Activated B cell treated with CpG ODN at 0.5 μM for 24 hours (primary cell): ENCODE data around the gene TAGLN2. TPM values are rescaled to one million over a fixed set of nuclear protein-coding genes. Genes with fewer than 3 reads are reported as not detected.

Experiments used
- ATAC-seq: fragments of 200-7000 bp; cut with Tn5 transposase; one replicate; pipeline ENCODE4 v1.10.0; 2021; ENCODE audit warnings: low read depth, mild to moderate bottlenecking, moderate library complexity
- CTCF ChIA-PET: fragments of 350-600 bp; sonication (Branson Sonifier 250); formaldehyde crosslinking; loops from one replicate; lab custom pipeline; 2021; ENCODE audit warnings: antibody characterized with exemption; lab: Charles Lee
- POLR2A ChIA-PET: fragments of 350-600 bp; sonication (Branson Sonifier 250); formaldehyde crosslinking; loops from one replicate; lab custom pipeline; 2021; ENCODE audit warnings: antibody characterized with exemption; lab: Charles Lee
- DNase-seq: peaks from one replicate; pipeline ENCODE4 v3.0.0; 2022
- H3K27ac Mint-ChIP-seq: one replicate; pipeline ENCODE4 v1.8.0; 2020; ENCODE audit warnings: mixed read lengths
- H3K27me3 Mint-ChIP-seq: one replicate; pipeline ENCODE4 v1.8.0; 2021; ENCODE audit warnings: mixed read lengths
- H3K36me3 Mint-ChIP-seq: one replicate; pipeline ENCODE4 v1.8.0; 2021; ENCODE audit warnings: low read depth, mixed read lengths
- H3K4me1 Mint-ChIP-seq: one replicate; pipeline ENCODE4 v1.8.0; 2021; ENCODE audit warnings: mixed read lengths
- H3K4me3 Mint-ChIP-seq: one replicate; pipeline ENCODE4 v1.8.0; 2020; ENCODE audit warnings: mild to moderate bottlenecking, mixed read lengths
- H3K9me3 Mint-ChIP-seq: one replicate; pipeline ENCODE4 v1.8.0; 2020; ENCODE audit warnings: mixed read lengths
- intact Hi-C: fragments of 100-400 bp; cut with micrococcal nuclease; formaldehyde crosslinking; loops from one replicate; pipeline ENCODE4 v1.15.1; 2024
- total RNA-seq: library from RNA; stranded (reverse); gene quantifications from 2 replicates; pipeline ENCODE4 v1.2.3, GENCODE V29; 2022
- TF ChIP-seq, protein P1 (sequence below): fragments of 200-600 bp; IDR thresholded peaks from one replicate; pipeline ENCODE4 v1.8.0; 2022; ENCODE audit warnings: antibody characterized with exemption, mild to moderate bottlenecking

The TAGLN2 gene
- total RNA-seq, 1 donor from 2014 or later = 327 TPM

DNA sequence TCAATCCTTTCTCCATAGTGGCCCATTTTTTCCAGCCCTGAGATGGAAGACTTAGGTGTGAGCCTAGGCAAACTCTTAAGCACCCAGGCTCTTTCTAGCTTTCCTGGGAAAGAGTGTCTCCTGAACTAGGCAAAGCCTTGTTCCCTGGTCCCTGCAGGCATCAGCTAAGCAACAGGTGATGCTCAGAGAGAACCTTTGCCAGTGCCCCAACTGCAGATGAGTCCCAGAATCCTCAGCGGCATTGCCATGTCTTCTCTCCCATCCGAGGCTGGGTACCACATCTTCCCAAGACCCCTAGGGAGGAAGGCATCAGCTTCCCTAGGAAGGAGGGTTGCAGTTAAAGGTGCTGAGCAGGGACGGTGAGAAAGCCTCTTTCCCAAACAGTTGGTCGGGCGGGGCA is 54.6 kb downstream of the TAGLN2 start:
- Mint-ChIP-seq H3K27ac (no peak overlapping the region), H3K27me3 (peaks cover 5% of the 10 kb centered on the region), H3K36me3 (no peaks in the 10 kb centered on the region), H3K4me1 (no peaks in the 10 kb centered on the region), H3K9me3 (no peaks in the 10 kb centered on the region), H3K4me3 (no peak overlapping the region)
- ATAC-seq (no peak), DNase-seq (no peak)
- TF ChIP-seq, protein P1, sequence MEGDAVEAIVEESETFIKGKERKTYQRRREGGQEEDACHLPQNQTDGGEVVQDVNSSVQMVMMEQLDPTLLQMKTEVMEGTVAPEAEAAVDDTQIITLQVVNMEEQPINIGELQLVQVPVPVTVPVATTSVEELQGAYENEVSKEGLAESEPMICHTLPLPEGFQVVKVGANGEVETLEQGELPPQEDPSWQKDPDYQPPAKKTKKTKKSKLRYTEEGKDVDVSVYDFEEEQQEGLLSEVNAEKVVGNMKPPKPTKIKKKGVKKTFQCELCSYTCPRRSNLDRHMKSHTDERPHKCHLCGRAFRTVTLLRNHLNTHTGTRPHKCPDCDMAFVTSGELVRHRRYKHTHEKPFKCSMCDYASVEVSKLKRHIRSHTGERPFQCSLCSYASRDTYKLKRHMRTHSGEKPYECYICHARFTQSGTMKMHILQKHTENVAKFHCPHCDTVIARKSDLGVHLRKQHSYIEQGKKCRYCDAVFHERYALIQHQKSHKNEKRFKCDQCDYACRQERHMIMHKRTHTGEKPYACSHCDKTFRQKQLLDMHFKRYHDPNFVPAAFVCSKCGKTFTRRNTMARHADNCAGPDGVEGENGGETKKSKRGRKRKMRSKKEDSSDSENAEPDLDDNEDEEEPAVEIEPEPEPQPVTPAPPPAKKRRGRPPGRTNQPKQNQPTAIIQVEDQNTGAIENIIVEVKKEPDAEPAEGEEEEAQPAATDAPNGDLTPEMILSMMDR = no peak
- POLR2A ChIA-PET = interaction anchor here (0.6 kb wide), 1 partner anchor 20 kb away, joined by 3 read pairs; no protein-coding TSS in a partner anchor
- intact Hi-C loops = no loop called here
- CTCF ChIA-PET = no interaction called here

DNA sequence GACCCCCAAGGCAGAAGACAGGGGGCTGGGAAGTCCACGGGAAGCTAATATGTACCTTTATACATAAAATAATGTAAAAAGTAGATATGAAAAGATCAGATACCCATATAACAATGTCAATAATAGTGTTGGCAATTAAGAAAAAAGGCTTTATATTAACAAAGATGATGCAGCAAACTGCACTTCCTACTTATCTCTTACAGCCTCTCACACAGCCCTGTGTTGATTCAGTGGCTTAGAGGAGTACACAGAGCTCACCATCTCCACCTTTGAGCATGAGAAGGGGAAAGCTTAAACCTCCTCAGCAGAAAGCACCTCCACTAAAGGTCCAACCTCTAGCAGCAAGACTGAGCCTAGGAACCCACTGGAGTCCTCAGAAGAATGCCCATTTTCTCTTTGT is 55.7 kb downstream of the TAGLN2 start:
- ATAC-seq (no peak), DNase-seq (no peak)
- H3K4me3 Mint-ChIP-seq = no peak overlapping the region
- no peaks in the 10 kb centered on the region for H3K9me3 Mint-ChIP-seq
- H3K4me1 Mint-ChIP-seq = no peaks in the 10 kb centered on the region
- POLR2A ChIA-PET = no interaction called here
- intact Hi-C loops = no loop called here
- TF ChIP-seq, protein P1 = no peak
- H3K27ac Mint-ChIP-seq = no peak overlapping the region
- H3K36me3 Mint-ChIP-seq = no peaks in the 10 kb centered on the region
- CTCF ChIA-PET = no interaction called here
- peaks cover 5% of the 10 kb centered on the region for H3K27me3 Mint-ChIP-seq

DNA sequence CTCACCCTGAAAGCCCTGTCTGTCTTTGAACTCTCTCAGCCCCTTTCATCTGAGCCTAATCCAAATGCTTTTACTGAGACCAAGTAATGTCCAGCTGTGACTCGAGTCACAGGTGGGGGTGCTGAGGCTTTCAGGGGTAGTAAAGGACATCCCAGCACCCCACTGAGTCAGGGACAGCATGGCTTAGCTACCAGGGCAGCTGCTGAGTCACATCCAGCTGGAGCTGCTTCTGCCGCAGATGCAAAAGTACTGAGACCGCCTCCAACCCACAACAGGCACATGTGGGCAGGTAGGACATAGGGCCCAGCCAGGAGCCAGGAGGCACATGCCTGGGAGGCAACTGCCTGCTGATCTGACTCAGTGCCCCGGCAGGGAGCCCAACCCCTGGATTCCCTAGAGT is 56.1 kb downstream of the TAGLN2 start:
- TF ChIP-seq, protein P1 = no peak
- ChIA-PET CTCF (no interaction called here), POLR2A (no interaction called here)
- Mint-ChIP-seq H3K27me3 (peaks cover 5% of the 10 kb centered on the region), H3K4me3 (no peak overlapping the region), H3K36me3 (no peaks in the 10 kb centered on the region), H3K4me1 (no peaks in the 10 kb centered on the region), H3K9me3 (no peaks in the 10 kb centered on the region), H3K27ac (no peak overlapping the region)
- DNase-seq = no peak
- intact Hi-C loops = no loop called here
- no peak for ATAC-seq

DNA sequence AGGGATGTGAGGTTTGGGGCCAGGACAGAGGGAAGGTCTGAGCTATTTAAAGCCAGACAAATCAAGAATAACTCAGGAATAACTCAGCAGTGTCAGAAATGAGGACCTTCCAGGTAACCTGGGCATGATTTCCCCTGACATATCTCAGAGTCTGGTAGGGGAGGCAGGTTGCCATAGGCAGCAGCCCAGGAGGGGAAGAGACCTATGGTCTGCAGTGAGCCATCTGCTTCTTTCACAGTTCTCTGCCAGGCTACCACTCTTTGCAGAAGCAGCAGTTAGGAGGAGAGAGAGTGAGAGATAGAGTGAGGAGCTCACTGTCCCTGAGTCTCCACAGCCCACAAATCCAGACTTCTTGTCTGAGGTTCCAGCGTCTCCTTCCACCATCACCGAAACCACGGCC is 56.5 kb downstream of the TAGLN2 start:
- Mint-ChIP-seq H3K4me1 (no peaks in the 10 kb centered on the region), H3K4me3 (no peak overlapping the region), H3K27ac (no peak overlapping the region), H3K9me3 (no peaks in the 10 kb centered on the region), H3K36me3 (no peaks in the 10 kb centered on the region), H3K27me3 (peaks cover 5% of the 10 kb centered on the region)
- TF ChIP-seq, protein P1 = no peak
- ChIA-PET CTCF (no interaction called here), POLR2A (no interaction called here)
- intact Hi-C loops = no loop called here
- no peak for ATAC-seq
- no peak for DNase-seq

Other genes with a start within 250 kb of the TAGLN2 start
- not detected in 2 replicates for gene CRP, start 210.9 kb downstream of the TAGLN2 start, total RNA-seq
- gene DUSP23, start 144.5 kb downstream of the TAGLN2 start, total RNA-seq = 15.5 and 15.7 TPM in 2 replicates
- gene FCRL6, start 123.1 kb downstream of the TAGLN2 start, total RNA-seq = not detected in 2 replicates
- 0.27 TPM in 2 replicates for gene SLAMF8, start 98.6 kb downstream of the TAGLN2 start, total RNA-seq
- gene VSIG8, start 62.9 kb downstream of the TAGLN2 start, total RNA-seq = not detected in 2 replicates
- gene CFAP45, start 25.3 kb downstream of the TAGLN2 start, total RNA-seq = 1.2 and 1.8 TPM in 2 replicates
- gene IGSF9, start 20.1 kb upstream of the TAGLN2 start, total RNA-seq = not detected in 2 replicates
- not detected in 2 replicates for gene SLAMF9, start 28.7 kb upstream of the TAGLN2 start, total RNA-seq
- 4.5 and 5.3 TPM in 2 replicates for gene PIGM, start 106.5 kb upstream of the TAGLN2 start, total RNA-seq
- not detected in 2 replicates for gene KCNJ10, start 144.7 kb upstream of the TAGLN2 start, total RNA-seq
- not detected in 2 replicates for gene KCNJ9, start 156.0 kb upstream of the TAGLN2 start, total RNA-seq
- 25.4 and 27.9 TPM in 2 replicates for gene IGSF8, start 173.1 kb upstream of the TAGLN2 start, total RNA-seq
- not detected in 2 replicates for gene ATP1A2, start 190.3 kb upstream of the TAGLN2 start, total RNA-seq
- gene ATP1A4, start 226.1 kb upstream of the TAGLN2 start, total RNA-seq = not detected in 2 replicates